Stimulated activated CD4-positive, alpha-beta T cell treated with anti-CD3 and anti-CD28 coated beads, TNF-alpha, amount 100 ng/mL, for 1 hour (primary cell): ENCODE measurements around the gene MSX1.

Source experiments
- DNase-seq, 3 donors: peaks; one replicate each; pipeline ENCODE4 v3.0.0-alpha.2; 2020; ENCODE audit warnings: low read depth in 3 of 3, low spot score in 1 of 3

Gene MSX1

DNA sequence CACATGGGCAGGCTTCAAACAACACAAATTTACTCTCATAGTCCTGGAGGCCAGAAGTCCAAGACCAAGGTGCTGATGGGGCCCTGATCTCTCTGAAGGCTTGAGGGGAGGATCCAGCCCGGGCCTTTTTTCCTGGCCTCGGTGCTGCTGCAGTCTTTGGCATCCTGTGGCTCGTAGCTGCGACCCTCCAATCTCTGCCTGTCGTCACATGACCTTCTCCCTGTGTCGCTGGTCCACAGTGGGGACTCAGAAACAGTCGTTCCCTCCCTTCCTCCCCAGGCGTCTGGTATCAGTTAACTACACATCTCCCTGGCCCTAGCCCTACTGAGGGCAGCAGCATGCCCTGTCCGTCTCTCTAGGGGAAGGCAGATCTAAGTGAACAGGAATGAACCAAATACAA is 19.1 kb upstream of the MSX1 start:
- no peak for DNase-seq

DNA sequence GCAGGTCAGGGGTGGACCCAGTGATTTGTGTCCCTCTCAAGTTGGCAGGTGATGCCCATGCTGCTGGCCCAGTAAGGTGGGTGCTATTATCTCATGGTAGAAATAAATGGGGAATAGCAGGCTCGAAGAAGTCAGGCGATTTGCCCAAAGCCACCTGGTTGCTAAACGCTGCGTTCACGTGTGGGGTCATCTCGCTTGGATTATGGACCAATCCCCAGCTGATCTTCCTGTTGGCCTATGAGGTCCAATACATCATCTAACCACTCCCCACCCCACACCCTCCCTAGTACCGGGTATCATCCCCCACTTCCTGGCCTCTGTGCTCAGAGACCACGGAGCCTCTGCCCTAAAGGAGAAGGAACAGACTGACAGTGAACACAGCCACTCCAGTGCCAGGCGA is 18.3 kb upstream of the MSX1 start:
- no peak for DNase-seq

DNA sequence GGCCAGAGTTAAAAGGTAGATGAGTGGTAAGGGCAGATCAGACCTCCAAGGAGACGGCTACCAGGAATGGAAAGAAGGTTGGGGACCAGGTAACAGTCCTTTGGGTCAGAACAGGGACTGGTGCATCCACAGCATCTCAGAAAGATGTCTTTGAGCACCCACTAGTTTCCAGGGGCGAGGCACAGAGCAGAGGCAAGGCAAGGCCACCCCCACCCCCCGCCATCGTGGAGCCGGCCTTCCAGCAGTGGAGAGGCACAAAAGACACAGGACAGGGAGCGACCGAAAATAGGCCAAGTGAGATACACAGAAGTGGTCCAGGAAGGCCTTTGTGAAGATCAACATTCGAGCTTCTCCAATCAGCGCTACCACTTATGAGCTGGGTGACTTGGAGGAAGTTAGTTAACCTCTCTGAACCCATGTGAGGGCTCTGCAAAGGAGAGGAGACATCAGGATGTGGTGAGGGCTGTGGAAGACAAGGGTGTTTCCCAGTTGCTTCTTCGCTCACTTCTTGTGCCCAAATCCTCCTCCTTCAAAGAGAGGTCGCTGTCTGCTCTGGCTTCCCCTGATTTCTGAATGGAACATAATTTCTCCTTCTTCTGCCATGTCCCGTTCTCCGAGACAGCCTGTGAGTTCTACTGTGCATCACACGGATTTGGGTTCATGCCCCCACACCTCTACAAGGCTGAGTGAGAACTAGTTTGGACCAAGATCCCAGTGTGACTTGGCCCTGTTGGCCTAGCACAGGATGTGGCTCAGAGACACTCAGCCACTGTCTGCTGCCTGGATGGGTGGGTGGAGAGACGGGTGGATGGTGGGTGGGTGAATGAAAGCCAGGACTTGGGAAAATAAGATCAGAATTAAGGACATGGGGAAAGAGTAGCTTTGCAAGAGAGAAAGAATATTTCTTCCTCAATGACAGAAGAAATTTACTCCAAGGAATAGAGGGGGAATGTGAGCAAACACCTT is 16.7 kb upstream of the MSX1 start:
- DNase-seq, result no peak

DNA sequence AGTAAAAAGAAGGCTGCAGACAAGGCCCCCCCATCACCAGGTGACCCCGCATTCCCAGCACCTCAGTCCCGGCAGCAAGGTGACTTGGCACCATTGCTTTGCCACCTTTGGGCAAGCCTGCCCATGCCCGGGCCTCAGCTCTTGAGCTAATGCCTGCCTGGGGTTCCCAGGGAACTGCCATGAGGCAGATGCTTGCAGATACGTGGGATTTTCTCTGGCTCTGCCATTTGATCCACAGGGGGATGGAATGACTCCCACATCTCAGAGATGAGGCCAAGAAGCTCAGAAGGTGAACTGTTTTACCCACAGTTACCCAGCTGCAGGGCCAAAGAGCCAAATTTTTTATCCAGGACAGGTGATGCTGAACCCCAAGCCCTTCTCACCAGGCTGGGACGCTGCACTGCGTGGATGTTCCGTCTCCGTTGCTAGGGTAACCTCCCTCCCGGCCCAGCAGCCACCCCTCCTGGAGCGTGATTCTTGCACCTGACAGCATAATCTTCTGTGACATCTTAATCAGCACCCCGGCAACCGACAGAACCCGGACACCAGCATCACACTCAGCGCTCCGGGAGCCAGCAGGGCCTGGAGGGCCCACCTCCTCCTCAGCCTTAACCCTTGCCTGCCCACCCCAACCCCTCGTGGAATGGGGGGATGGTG is 15.7 kb upstream of the MSX1 start:
- DNase-seq, result no peak

DNA sequence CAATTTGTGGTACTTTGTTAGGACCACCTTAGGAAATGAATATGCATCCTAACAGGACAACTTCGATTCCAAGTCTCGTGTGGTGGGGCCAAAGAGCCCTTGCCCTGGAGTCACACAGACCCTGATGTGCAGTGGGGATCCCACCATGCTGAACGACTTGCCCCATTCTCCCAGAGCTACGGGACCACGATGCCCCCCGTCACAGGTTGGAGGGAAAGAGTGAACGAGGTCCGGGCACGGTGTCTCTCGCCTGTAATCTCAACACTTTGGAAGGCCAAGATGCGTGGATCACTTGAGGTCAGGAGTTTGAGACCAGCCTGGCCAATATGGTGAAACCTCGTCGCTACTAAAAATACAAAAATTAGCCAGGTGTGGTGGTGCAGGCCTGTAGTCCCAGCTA is 14.4 kb upstream of the MSX1 start:
- DNase-seq, result no peak

DNA sequence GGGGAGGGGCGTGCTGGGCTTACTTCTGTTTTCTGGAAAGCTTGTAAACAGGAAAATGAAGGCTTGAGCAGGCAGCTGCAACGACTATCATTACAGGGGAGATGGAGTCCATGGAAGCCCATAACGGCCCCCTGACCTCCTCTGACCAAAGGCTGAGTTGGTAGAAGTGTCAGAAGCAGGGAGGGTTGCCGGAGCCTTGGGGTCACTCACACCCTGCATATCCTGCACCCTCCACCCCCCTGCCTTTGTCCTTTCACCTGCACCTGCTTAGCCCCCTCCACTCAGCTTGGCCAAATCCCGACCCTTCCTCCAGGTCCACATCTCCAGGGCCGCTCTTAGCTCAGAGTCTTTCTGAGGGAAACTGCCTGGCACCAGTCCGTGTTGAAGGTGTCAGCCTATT is 12.5 kb upstream of the MSX1 start:
- DNase-seq, result no peak

DNA sequence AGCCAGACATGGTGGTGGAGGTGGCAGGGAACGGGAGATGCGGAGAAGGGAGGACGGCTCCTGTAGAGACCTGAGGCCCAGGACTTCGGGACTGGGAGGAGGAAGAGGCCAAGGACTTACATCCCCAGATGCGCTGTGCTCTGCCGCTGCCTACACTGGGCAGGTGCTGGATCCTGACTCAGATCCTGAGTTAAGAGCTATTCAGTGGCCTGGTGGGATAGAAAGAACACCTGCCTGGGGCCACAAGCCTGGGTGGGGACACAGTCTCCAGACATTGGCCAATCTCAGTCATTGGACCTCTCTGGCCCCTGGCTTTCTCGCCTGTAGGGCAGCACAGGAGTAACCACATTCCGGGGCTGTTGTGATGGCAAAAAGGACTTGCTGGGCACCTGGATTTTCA is 10.9 kb upstream of the MSX1 start:
- DNase-seq, result no peak

DNA sequence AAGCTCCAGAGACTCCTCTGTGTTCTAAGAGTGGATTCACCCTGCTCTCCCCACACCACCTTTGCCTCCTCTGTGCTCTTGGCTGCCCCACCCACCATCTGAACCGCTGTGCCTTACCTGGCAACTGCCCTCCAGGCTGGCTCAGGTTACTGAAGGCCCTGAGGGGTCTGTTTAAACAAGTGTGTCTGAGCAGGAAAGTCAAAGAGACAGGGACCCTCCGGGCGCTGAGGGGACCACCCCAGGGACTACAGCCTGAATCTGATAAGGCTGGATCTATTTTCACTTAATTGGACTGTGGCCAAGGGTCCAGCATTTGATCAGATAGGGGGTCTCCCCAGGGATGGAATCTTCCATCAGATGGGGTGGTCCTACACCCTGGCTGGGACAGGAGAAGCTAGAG is 10.4 kb upstream of the MSX1 start:
- no peak for DNase-seq

DNA sequence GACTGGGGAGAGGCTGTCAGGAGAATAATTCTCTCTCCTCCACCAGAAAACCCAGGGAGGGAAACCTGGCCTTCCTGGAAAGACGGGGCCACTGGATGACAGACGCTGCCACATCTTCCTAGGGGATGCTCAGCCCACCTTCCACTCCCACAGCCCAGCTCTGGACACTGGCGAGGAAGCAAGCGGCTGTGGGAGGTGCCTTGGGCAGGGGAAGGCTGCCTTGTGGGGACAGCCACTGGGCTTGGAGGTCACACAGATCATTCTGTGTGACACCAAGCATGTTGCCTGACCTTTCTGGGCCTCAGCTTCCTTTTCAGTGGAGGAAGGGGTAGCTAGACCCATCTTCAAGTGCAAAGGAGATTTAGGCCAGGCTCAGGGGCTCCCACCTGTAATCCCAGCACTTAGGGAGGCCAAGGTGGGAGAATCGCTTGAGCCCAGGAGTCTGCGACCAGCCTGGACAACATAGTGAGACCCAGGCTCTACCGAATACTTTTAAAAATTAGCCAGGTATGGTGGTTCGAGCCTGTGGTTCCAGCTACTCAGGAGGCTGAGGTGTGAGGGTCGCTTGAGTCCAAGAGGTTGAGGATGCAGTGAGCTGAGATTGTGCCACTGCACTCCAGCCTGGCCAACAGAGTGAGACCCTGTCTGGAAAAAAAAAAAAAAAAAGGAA is 9.8 kb upstream of the MSX1 start:
- no peak for DNase-seq

DNA sequence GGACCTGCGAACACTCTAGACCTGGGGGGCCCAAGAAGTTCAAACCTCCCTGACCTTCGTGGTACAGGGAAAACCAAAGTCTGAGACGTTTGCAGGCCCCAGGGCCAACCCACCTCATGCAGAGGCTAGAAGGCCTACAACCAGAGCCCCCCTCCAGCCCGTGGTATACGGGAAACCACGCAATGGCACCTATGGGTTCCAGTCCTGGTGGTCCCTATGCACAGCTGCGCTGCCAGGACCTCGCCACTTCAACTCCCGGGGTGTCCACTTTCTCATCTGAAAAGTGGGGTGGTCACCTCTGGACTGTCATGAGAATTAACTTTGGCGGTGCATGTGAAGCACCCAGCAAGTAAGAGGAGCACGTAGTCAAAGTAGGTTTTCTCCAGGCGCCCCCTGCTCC is 8.4 kb upstream of the MSX1 start:
- no peak for DNase-seq

DNA sequence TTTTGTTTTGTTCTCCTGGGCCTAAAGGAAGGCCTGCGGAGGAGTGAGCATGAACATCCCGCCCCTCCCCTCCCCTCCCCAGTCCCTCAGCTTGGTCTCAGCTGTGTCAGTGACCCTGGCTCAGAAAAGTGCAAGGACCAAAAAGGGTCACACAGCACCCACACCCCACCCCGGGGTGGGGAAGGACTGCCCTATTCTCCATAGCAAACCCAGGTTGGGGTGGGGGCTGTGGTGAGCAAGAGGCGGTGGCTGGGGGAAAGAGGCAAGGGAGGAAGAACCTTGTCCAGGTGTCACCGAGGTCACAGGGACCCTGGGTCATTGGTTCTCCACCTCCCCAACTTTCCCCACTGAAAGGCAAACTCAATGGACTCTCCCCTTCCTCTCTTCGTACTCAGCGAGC is 7.6 kb upstream of the MSX1 start:
- no peak for DNase-seq

DNA sequence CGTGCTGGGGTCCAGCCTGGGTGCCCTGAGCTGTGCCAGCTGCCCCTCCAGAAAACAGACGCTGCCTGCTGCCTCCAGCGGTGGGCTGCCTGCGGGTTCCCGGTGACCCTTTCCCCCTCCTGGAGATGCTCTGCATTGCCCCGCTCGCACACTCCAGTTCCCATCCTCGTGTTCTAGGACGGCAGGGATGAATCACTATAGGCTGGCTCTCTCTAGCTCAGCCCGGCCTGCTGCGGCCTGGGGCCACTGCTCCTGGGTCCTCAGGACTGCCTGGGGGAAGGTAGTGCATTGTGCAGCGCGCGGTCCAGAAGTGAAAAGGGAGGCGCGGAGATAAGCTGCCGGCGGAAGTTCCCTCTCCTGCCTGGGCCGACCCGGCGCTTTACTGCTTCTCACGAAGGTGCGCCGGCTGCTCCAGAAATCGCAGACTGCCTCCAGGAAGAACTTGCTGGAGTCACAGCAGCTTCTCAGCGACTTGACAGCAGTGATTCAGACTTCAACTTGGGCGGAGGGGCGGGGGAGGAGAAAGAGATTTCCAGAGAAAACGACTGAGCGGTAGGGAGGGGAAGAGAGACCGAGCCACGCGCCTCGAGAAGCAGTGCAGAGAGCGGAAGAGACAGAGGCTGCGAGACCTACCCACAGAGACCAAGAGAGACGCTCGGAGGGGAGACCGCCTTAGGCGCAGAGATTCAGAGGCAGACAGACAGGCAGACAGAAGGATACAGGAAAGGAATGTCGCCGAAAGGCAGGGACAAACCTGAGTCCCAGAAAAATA is 6.7 kb upstream of the MSX1 start:
- no peak for DNase-seq

DNA sequence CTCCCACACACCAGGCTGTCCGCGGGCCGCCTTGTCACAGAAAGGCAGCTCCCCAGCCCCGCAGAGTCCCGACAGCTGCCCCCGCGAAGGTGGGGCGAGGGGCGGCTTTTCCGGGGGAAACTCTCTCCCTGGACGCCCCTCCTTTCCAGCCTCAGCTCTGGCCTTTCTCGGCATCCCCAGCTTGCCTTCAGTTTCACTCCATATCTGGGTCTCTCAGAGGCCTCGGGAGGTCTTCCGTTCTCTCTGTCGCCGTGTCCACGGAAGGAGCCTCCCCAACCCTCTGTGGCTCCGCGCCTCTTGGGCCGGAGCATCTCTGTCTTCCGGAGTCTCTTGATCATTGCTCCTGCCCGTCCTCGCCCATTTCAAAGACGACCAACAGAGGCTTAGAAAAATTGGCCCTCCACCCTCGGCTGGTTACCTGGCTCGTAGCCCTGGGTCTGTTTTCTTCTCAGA is 6.1 kb upstream of the MSX1 start:
- no peak for DNase-seq

DNA sequence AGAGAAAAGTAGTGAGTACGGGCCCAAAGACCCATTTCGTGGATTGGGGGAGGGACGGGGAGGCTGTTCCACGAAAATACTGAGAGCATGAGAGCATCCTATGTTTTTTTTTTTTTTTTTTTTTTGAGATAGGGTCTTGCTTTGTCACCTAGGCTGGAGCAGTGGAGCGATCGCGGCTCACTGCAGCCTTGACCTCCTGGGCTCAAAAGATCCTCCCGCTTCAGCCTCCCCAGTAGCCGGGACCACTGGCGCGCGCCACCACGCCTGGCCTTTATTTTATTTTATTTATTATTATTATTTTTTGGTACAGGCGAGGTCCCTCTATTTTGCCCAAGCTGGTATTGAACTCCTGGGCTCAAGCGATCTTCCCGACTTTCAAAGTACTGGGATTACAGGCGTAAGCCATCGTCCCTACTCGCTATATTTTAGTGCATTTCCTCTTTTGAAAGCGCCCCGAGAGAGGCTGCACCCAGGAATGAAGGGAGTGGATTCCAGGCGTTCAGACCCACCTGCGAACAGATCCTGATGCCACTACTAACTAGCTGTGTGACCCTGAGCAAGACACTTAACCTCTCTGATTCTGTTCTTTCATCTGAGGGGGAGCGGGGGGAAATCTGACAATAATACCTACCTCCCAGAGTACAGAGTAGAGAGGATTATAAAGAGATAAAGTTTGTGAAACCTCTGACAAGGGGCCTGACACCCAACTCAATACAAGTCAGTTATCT is 5.4 kb upstream of the MSX1 start:
- DNase-seq, result no peak

DNA sequence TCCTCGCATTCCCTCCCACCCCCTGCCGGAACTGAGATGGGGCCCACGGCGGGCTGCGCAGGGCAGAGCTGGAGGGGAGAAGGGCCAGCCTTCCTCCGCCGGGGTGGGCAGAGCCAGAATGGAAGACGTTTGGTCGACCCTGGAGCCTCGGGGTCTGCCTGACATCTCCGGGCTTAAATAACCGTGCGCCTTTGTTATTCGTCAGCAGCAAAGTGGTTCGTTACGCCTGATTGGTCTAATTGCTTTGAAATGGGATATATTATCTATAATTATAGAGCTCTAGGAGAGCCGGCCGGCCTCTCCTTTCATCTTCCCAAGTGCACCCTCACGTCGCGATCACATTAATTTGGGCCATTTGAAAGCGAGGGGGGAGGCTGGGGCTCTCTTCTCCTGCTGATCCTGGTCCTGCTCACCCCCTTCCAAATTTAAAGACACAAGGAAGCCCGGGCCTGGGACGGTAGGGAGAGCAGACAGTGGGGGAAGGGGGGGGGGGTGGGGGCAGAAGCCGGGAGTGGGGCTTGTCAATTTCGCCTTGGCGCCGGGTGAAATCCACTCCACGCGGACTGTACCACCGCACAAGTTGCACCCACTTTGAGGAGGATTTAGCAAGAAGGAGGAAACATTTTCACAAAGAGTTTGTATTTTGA is 4.7 kb upstream of the MSX1 start:
- DNase-seq, result no peak

DNA sequence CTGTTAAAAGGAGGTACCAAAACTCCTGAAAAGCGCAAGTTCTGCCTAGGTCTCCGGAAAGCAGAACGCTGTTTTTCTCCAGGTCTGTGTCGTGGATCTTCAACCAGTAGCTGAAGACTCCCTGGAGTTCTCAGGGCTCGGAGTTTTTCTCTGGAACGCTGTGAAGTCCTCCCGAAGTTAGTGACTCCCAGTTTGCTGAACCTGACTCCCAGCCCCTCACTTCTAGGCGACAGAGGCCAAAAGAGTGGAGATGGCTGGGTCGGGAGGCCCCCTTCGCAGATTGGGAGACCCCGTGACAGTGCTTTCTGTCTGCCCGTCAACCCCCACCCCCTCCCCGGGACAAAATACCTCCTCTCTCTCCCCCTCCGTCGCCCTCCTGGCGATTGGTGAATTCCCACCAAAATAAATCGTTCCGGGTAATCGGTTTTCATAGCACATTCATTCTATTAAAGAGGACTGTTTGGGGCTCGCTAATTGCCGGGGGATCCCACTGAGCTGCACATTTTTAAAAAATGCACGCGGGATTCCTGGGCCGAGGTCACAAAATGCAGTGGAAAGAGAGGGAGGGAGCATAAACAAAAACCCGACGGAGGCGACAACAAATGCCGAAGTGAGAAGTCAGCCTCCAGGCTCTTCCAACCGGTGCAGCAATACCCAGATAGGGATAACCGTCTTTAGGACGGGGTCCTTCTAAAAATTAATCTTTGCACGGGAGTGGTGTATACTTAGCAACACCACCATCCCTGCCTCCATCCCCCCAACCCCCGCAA is 4.0 kb upstream of the MSX1 start:
- DNase-seq, result no peak

DNA sequence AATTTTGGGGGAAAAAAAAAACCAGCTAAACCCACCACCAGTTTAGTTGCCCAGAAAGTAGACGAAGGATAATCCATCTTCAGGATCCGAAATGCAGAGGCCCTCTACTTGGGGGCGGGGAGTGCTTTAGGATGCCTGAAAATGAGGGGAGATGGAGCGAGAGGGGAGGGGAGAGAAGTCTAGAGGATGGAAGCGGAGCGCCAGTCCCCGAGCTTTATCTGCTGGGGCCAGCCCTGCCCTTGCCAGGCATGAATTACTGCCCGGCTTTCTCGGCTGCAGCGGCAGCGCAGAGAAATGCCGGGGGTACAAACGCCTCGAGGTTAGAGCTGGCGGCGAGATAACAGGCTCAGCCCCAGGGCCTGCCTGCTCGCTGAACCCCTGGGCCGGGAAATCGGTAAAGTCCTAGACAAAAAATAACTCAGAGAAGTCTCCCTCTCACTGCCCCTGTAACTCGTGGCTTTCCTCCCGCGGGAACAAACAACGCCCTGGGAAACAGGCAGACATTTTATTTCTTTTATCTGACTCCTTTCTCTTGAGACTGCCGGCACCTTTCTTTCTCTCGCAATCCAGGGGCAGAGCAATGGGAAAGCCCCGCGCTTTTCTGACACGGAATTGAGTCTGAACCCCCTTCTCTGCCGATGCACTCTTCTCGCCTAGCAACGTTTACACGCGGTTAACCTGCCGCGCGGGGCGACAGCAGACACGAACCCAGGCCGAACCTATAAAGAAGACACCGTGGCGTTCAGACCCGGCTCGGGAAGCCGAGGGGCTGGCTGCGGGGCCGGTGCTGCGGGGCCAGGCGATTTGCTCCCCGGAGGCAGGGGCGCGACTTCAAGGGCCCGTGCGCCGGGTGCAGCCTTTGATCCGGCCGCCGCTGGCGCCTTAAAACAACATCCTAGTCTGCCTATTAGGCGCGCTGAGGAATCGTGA is 3.1 kb upstream of the MSX1 start:
- no peak for DNase-seq
